Bronchial epithelial cell (primary cell): ENCODE results near the gene RPLP1. TPM values are rescaled to one million over a fixed set of nuclear protein-coding genes. Genes with fewer than 3 reads are reported as not detected.

Experiments used
- DNase-seq: peaks from one replicate; pipeline ENCODE4 v3.0.0-alpha.2; 2010; ENCODE audit warnings: low read depth
- FAIRE-seq: peaks from 2 replicates; lab custom pipeline; 2011; peaks lifted over from hg19 to GRCh38; lab: Jason Lieb, UNC
- H3K27me3 ChIP-seq: 2 replicates; pipeline ENCODE4 v1.5.1; 2011; ENCODE audit warnings: low read length; ENCODE audit not compliant: control insufficient read depth, insufficient read depth
- H3K36me3 ChIP-seq: 2 replicates; pipeline ENCODE4 v1.5.1; 2011; ENCODE audit warnings: low read length; ENCODE audit not compliant: control insufficient read depth, insufficient read depth
- H3K4me3 ChIP-seq: 2 replicates; pipeline ENCODE4 v1.5.1; 2011; ENCODE audit warnings: mild to moderate bottlenecking, low read depth, low read length, control low read depth
- total RNA-seq: library from RNA; depleted of rRNA; stranded (reverse); fragments of >200 nt; gene quantifications from 2 replicates; pipeline ENCODE4 v1.2.1, GENCODE V29; 2014
- TF ChIP-seq, protein P1 (sequence below): IDR thresholded peaks from 2 replicates; pipeline ENCODE4 v1.5.1; 2011; ENCODE audit warnings: mild to moderate bottlenecking, moderate library complexity, low read length, control low read depth, inconsistent platforms; ENCODE audit not compliant: insufficient read depth, severe bottlenecking

The RPLP1 gene
- total RNA-seq, 1 donor from 2014 or later = 47.4 TPM

DNA sequence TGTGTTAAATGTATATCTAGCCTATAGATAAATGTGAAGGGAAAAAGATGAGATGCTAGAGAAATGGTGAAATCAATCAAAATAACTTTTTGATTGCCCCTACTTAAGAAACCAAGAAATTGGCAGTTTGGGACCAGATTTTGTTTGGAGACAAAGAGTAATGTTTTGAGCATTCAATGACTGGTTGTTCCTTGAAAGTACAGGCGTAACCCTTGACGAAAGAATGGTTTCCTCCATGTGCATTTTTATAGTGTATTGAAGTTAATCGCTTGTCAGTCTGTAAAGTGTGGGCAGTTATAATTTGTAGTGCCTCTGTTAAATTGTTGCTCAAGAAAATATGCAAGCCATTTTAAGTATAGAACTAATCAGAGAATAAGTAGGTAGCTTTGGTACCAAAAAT, 37.2 kb upstream of the RPLP1 start:
- Histone ChIP-seq H3K27me3 (no peaks in the 10 kb centered on the region), H3K4me3 (no peak overlapping the region), H3K36me3 (no peaks in the 10 kb centered on the region)
- TF ChIP-seq, protein P1, sequence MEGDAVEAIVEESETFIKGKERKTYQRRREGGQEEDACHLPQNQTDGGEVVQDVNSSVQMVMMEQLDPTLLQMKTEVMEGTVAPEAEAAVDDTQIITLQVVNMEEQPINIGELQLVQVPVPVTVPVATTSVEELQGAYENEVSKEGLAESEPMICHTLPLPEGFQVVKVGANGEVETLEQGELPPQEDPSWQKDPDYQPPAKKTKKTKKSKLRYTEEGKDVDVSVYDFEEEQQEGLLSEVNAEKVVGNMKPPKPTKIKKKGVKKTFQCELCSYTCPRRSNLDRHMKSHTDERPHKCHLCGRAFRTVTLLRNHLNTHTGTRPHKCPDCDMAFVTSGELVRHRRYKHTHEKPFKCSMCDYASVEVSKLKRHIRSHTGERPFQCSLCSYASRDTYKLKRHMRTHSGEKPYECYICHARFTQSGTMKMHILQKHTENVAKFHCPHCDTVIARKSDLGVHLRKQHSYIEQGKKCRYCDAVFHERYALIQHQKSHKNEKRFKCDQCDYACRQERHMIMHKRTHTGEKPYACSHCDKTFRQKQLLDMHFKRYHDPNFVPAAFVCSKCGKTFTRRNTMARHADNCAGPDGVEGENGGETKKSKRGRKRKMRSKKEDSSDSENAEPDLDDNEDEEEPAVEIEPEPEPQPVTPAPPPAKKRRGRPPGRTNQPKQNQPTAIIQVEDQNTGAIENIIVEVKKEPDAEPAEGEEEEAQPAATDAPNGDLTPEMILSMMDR = no peak
- DNase-seq = no peak
- FAIRE-seq = no peak

DNA sequence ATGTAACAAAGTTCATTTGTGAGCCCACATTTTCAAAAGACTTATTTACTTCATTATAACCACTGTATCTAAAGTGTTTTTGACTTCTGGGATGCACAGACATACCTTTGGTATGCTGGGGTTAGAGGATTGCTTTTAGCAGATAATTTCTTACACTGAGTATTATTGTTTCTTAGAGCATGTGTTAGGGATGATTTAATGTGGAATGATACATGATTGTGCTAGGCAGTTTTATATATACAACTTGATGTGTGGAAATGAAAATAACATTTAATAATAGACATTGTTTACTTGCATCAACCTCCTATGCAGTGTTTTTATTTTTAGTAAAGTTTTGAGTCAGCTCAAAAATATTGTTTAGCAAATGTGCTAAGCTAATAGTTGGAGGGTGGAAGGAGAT, 35.0 kb upstream of the RPLP1 start:
- Histone ChIP-seq H3K27me3 (no peaks in the 10 kb centered on the region), H3K36me3 (no peaks in the 10 kb centered on the region), H3K4me3 (no peak overlapping the region)
- TF ChIP-seq, protein P1 = no peak
- FAIRE-seq = no peak
- DNase-seq = no peak

DNA sequence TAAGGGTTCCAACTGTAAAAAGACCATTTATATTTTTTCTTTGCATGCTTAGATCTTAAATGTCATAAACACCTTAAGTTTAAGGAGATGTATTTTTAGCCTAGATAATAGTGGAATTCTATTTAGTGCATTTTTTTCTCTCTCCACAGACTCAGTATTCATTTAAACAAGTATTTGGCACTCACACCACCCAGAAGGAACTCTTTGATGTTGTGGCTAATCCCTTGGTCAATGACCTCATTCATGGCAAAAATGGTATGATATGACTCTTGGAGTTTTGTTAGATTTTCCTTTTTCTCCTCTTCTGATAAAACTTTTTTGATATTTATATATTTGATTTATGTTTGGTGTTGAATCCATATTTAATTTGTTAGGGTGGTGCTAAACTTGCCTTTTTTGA, 31.1 kb upstream of the RPLP1 start:
- TF ChIP-seq, protein P1 = no peak
- DNase-seq (no peak), FAIRE-seq (no peak)
- H3K36me3 ChIP-seq = no peaks in the 10 kb centered on the region
- H3K4me3 ChIP-seq = no peak overlapping the region
- H3K27me3 ChIP-seq = no peaks in the 10 kb centered on the region

DNA sequence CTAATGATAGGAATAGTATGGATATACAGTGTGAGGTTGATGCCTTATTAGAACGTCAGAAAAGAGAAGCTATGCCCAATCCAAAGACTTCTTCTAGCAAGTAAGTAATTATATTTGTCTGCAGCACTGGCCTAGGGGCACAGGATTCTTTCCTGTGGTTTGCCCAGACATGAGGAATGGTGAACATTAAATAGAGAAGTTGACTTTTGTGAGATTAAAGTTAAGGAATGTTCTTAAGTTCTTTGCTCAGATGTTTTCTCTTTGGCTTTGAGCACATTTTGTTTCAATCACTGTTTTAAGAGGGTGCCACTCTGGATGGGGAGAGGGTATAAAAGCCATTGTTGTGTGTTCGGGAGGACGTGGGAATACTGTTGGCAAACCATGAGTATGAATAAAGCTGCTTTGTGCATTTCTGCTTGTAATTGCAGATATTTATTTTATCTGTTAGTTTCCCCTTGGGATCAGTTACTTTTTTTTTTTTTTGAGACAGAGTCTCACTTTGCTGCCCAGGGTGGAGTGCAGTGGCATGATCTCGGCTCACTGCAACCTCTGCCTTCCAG, 30.2 kb upstream of the RPLP1 start:
- TF ChIP-seq, protein P1 = no peak
- FAIRE-seq (no peak), DNase-seq (peak; percentile 17)
- H3K4me3 ChIP-seq = no peak overlapping the region
- H3K27me3 ChIP-seq = no peaks in the 10 kb centered on the region
- H3K36me3 ChIP-seq = no peaks in the 10 kb centered on the region

DNA sequence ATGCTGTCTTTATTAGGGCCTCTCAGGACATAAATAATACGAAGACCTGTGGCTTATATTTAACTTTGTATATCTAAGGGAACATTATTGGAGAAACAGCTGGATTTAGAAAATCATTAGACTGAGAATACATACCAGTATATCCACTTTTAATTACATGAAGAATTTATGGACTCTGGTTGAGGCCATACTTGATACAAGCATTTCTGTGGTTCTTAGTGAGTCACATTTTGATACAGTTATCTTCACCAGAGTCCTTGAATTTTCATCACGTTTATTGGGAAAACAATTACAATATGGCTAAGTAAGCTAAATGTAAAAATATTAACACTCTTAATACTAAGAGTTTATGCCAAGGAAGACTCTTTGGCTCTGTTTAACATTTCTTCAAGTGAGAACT, 28.6 kb upstream of the RPLP1 start:
- H3K36me3 ChIP-seq = no peaks in the 10 kb centered on the region
- H3K4me3 ChIP-seq = no peak overlapping the region
- TF ChIP-seq, protein P1 = no peak
- no peaks in the 10 kb centered on the region for H3K27me3 ChIP-seq
- FAIRE-seq (no peak), DNase-seq (no peak)

DNA sequence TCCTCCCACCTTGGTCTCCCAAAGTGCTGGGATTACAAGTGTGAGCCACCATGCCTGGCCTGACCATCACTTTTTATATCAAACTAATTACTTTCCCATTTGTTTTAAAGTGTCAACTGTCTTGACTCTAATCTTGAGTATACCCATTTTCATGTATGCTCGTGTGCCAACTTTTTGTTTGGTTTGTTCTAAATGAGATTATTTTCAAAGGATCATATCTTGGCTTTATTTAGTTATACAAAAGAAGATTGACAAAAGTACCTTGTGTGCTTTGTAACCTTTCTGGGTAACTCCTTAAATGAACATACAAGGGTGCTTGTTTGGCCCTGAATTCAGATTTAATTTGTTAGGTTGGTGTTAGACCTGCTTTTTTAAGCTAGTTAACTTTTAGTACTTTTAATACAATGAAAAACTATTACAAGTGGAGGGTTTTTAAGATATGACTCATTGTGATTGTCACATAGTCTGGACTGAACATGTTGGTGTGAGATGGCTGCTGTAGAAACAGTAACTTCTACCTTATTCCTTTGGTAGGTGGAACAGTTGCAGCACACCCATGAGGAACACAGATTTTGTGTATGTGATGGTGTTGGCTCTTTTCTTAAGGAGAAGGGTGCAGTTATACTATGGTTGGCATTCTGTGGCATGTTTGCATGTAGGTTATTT, 27.7 kb upstream of the RPLP1 start:
- FAIRE-seq (no peak), DNase-seq (peak; percentile 55)
- Histone ChIP-seq H3K27me3 (no peaks in the 10 kb centered on the region), H3K36me3 (no peaks in the 10 kb centered on the region), H3K4me3 (no peak overlapping the region)
- TF ChIP-seq, protein P1 = no peak
